Mesenchymal stem cell (in vitro differentiated cells and primary cell): ENCODE results near the gene RPA1.

Experiments used
- DNase-seq: peaks from one replicate; pipeline ENCODE4 v3.0.0-alpha.2; 2013
- H2AFZ ChIP-seq: one replicate; pipeline ENCODE4 v1.6.1; 2013; ENCODE audit warnings: low read depth, mild to moderate bottlenecking, control low read depth, inconsistent platforms, low read length, moderate library complexity
- H2AK5ac ChIP-seq: 2 replicates; pipeline ENCODE4 v1.6.1; 2013; ENCODE audit warnings: low read length, moderate library complexity, mild to moderate bottlenecking, inconsistent platforms; ENCODE audit not compliant: severe bottlenecking
- H2BK120ac ChIP-seq: one replicate; pipeline ENCODE4 v1.6.1; 2013; ENCODE audit warnings: low read depth, mild to moderate bottlenecking, inconsistent platforms, low read length, moderate library complexity
- H2BK12ac ChIP-seq, 2 experiments: one replicate each; pipeline ENCODE4 v1.6.1; 2013; ENCODE audit warnings: inconsistent platforms in 2 of 2, low read length in 2 of 2, mild to moderate bottlenecking in 2 of 2, moderate library complexity in 2 of 2, control low read depth in 1 of 2
- H2BK15ac ChIP-seq: one replicate; pipeline ENCODE4 v1.6.1; 2013; ENCODE audit warnings: mild to moderate bottlenecking, low read depth, inconsistent platforms; ENCODE audit not compliant: poor library complexity, severe bottlenecking
- H2BK5ac ChIP-seq: 2 replicates; pipeline ENCODE4 v1.6.1; 2013; ENCODE audit warnings: low read depth, mild to moderate bottlenecking, low read length, control low read depth, inconsistent platforms; ENCODE audit not compliant: poor library complexity, severe bottlenecking
- H3K14ac ChIP-seq, 2 experiments: one replicate each; pipeline ENCODE4 v1.6.1; 2013; ENCODE audit warnings: inconsistent platforms in 2 of 2, low read length in 2 of 2, control low read depth in 1 of 2, mild to moderate bottlenecking in 1 of 2, moderate library complexity in 1 of 2
- H3K18ac ChIP-seq, 2 experiments: one replicate each; pipeline ENCODE4 v1.6.1; 2013; ENCODE audit warnings: inconsistent platforms in 2 of 2, low read length in 2 of 2, control low read depth in 1 of 2, low read depth in 1 of 2, mild to moderate bottlenecking in 1 of 2
- H3K23ac ChIP-seq, 2 experiments: one replicate each; pipeline ENCODE4 v1.6.1; 2013; ENCODE audit warnings: inconsistent platforms in 2 of 2, low read length in 2 of 2, mild to moderate bottlenecking in 2 of 2, moderate library complexity in 2 of 2, control low read depth in 1 of 2
- H3K27ac ChIP-seq: 2 replicates; pipeline ENCODE4 v1.5.1; 2013; ENCODE audit warnings: mild to moderate bottlenecking, moderate library complexity, low read length, control low read depth, inconsistent platforms; ENCODE audit not compliant: poor library complexity, severe bottlenecking
- H3K27me3 ChIP-seq, 2 experiments: 2 replicates each; pipeline versions ENCODE4 v1.6.1 to v1.7.0; 2013; ENCODE audit warnings: low read length in 2 of 2, mild to moderate bottlenecking in 2 of 2, moderate library complexity in 2 of 2, control low read depth in 1 of 2, inconsistent platforms in 1 of 2; ENCODE audit not compliant: control insufficient read depth in 1 of 2, insufficient read depth in 1 of 2
- H3K36me3 ChIP-seq, 2 experiments: 2 replicates each; pipeline versions ENCODE4 v1.6.1 to v1.7.0; 2013; ENCODE audit warnings: low read length in 2 of 2, control low read depth in 1 of 2, inconsistent platforms in 1 of 2, low read depth in 1 of 2, mild to moderate bottlenecking in 1 of 2; ENCODE audit not compliant: insufficient read depth in 2 of 2, control insufficient read depth in 1 of 2
- H3K4ac ChIP-seq, 2 experiments: one replicate each; pipeline ENCODE4 v1.6.1; 2013; ENCODE audit warnings: inconsistent platforms in 2 of 2, low read length in 2 of 2, mild to moderate bottlenecking in 2 of 2, moderate library complexity in 2 of 2, control low read depth in 1 of 2, low read depth in 1 of 2
- H3K4me1 ChIP-seq: 2 replicates; pipeline ENCODE4 v1.6.1; 2013; ENCODE audit warnings: low read depth, low read length, control low read depth; ENCODE audit not compliant: control insufficient read depth, insufficient read depth
- H3K4me2 ChIP-seq: 2 replicates; pipeline ENCODE4 v1.6.1; 2013; ENCODE audit warnings: low read length, mild to moderate bottlenecking, inconsistent platforms; ENCODE audit not compliant: poor library complexity, severe bottlenecking
- H3K4me3 ChIP-seq, 2 experiments: 2 replicates each; pipeline versions ENCODE4 v1.5.1 to v1.7.0; 2013; ENCODE audit warnings: low read length in 2 of 2, mild to moderate bottlenecking in 2 of 2, control low read depth in 1 of 2, low read depth in 1 of 2; ENCODE audit not compliant: insufficient read depth in 1 of 2
- H3K79me1 ChIP-seq: replicated peaks from 2 replicates; pipeline ENCODE4 v1.6.1; 2013; ENCODE audit warnings: mild to moderate bottlenecking, control low read depth, low read length, inconsistent platforms; ENCODE audit not compliant: poor library complexity, severe bottlenecking
- H3K9ac ChIP-seq: 2 replicates; pipeline ENCODE4 v1.7.0; 2013; ENCODE audit warnings: mild to moderate bottlenecking, low read length, moderate library complexity
- H3K9me3 ChIP-seq: 2 replicates; pipeline ENCODE4 v1.7.0; 2013; ENCODE audit warnings: mild to moderate bottlenecking, low read length; ENCODE audit not compliant: control insufficient read depth
- H4K8ac ChIP-seq: one replicate; pipeline ENCODE4 v1.6.1; 2013; ENCODE audit warnings: inconsistent platforms, mild to moderate bottlenecking, low read length, moderate library complexity
- H4K91ac ChIP-seq: one replicate; pipeline ENCODE4 v1.6.1; 2013; ENCODE audit warnings: mild to moderate bottlenecking, low read length, inconsistent platforms
- WGBS: methylation state at CpG from one replicate; pipeline ENCODE4 v1.1.7; 2013; ENCODE audit warnings: mixed read lengths; 5-methylcytosine and 5-hydroxymethylcytosine counted together

The RPA1 gene

GRCh38 chr17:1939981-1940809 is 110.4 kb downstream of the RPA1 start:
- H4K91ac ChIP-seq: no peak overlapping the region
- H3K4ac ChIP-seq: no peak overlapping the region
- H3K4me3 ChIP-seq: no peak overlapping the region
- H2BK12ac ChIP-seq: no peak overlapping the region
- 63% methylated on average over 26 of the region's 27 CpGs for WGBS
- H2BK120ac ChIP-seq: no peak overlapping the region
- H3K27me3 ChIP-seq: peaks cover 14 to 38% of the 10 kb centered on the region in 2 experiments
- no peaks in the 10 kb centered on the region for H3K9me3 ChIP-seq
- no peak overlapping the region for H2AFZ ChIP-seq
- H3K36me3 ChIP-seq: peaks cover 0 to 8% of the 10 kb centered on the region in 2 experiments
- H2BK5ac ChIP-seq: no peak overlapping the region
- no peak overlapping the region for H2AK5ac ChIP-seq
- H3K18ac ChIP-seq: peak overlapping the region in 1 of 2 experiments; percentile 28
- DNase-seq: no peak
- no peak overlapping the region for H3K9ac ChIP-seq
- H3K79me1 ChIP-seq: no peaks in the 10 kb centered on the region
- no peak overlapping the region for H3K4me2 ChIP-seq
- H2BK15ac ChIP-seq: no peak overlapping the region
- no peak overlapping the region for H3K27ac ChIP-seq
- H3K23ac ChIP-seq: no peak overlapping the region
- H3K14ac ChIP-seq: no peak overlapping the region
- peaks cover 8% of the 10 kb centered on the region for H3K4me1 ChIP-seq
- no peak overlapping the region for H4K8ac ChIP-seq

- no peak overlapping the region for H2AFZ ChIP-seq
- no peak overlapping the region for H3K4ac ChIP-seq
- no peak overlapping the region for H3K9ac ChIP-seq
- no peak overlapping the region for H3K27ac ChIP-seq
- H3K23ac ChIP-seq: no peak overlapping the region
- peaks cover 8% of the 10 kb centered on the region for H3K4me1 ChIP-seq
- WGBS: 90% methylated on average over 10 of the region's 10 CpGs
- peaks cover 12 to 35% of the 10 kb centered on the region in 2 experiments for H3K27me3 ChIP-seq
- peaks cover 0 to 8% of the 10 kb centered on the region in 2 experiments for H3K36me3 ChIP-seq
- no peak overlapping the region for H3K4me2 ChIP-seq
- no peak overlapping the region for H3K4me3 ChIP-seq
- no peak for DNase-seq
- no peak overlapping the region for H2BK5ac ChIP-seq
- no peak overlapping the region for H3K18ac ChIP-seq
- no peaks in the 10 kb centered on the region for H3K9me3 ChIP-seq
- no peak overlapping the region for H2BK120ac ChIP-seq
- H3K14ac ChIP-seq: no peak overlapping the region
- H2AK5ac ChIP-seq: no peak overlapping the region
- no peaks in the 10 kb centered on the region for H3K79me1 ChIP-seq
- no peak overlapping the region for H2BK12ac ChIP-seq
- H2BK15ac ChIP-seq: no peak overlapping the region
- H4K91ac ChIP-seq: no peak overlapping the region
- H4K8ac ChIP-seq: no peak overlapping the region
Measured at GRCh38 chr17:1940810-1941185, 111.0 kb downstream of the RPA1 start.

- Histone ChIP-seq H3K14ac (no peak overlapping the region), H3K4me1 (peaks cover 11% of the 10 kb centered on the region), H3K27me3 (peaks cover 9 to 29% of the 10 kb centered on the region in 2 experiments), H3K27ac (no peak overlapping the region), H2BK5ac (no peak overlapping the region), H2BK15ac (no peak overlapping the region), H4K91ac (no peak overlapping the region), H2BK12ac (no peak overlapping the region), H3K4ac (no peak overlapping the region), H3K4me3 (no peak overlapping the region), H3K4me2 (no peak overlapping the region), H3K23ac (peak overlapping the region in 1 of 2 experiments; percentile 29), H3K9me3 (no peaks in the 10 kb centered on the region), H2AFZ (no peak overlapping the region), H2BK120ac (no peak overlapping the region), H3K9ac (no peak overlapping the region), H3K18ac (no peak overlapping the region), H2AK5ac (no peak overlapping the region), H3K36me3 (peaks cover 0 to 8% of the 10 kb centered on the region in 2 experiments), H4K8ac (no peak overlapping the region), H3K79me1 (no peaks in the 10 kb centered on the region)
- WGBS: 89% methylated on average over 23 of the region's 23 CpGs
- DNase-seq: no peak
Measured at GRCh38 chr17:1941272-1942065, 111.7 kb downstream of the RPA1 start.

- no peak overlapping the region for H2BK12ac ChIP-seq
- H3K27ac ChIP-seq: no peak overlapping the region
- no peak overlapping the region for H4K91ac ChIP-seq
- no peak overlapping the region for H3K18ac ChIP-seq
- H2AFZ ChIP-seq: no peak overlapping the region
- H3K23ac ChIP-seq: no peak overlapping the region
- H2BK5ac ChIP-seq: no peak overlapping the region
- H3K4me3 ChIP-seq: no peak overlapping the region
- no peak overlapping the region for H2AK5ac ChIP-seq
- no peak overlapping the region for H4K8ac ChIP-seq
- peaks cover 9 to 29% of the 10 kb centered on the region in 2 experiments for H3K27me3 ChIP-seq
- H3K14ac ChIP-seq: no peak overlapping the region
- no peak overlapping the region for H2BK120ac ChIP-seq
- H3K36me3 ChIP-seq: peaks cover 0 to 5% of the 10 kb centered on the region in 2 experiments
- WGBS: 72% methylated on average over 3 of the region's 7 CpGs
- H3K9me3 ChIP-seq: no peaks in the 10 kb centered on the region
- H3K79me1 ChIP-seq: no peaks in the 10 kb centered on the region
- H3K9ac ChIP-seq: no peak overlapping the region
- DNase-seq: no peak
- no peak overlapping the region for H3K4ac ChIP-seq
- peaks cover 11% of the 10 kb centered on the region for H3K4me1 ChIP-seq
- H3K4me2 ChIP-seq: no peak overlapping the region
- no peak overlapping the region for H2BK15ac ChIP-seq
Measured at GRCh38 chr17:1942066-1942365, 112.2 kb downstream of the RPA1 start.
